Measurements from ENCODE around the gene SPEN.

SPEN gene

DNA sequence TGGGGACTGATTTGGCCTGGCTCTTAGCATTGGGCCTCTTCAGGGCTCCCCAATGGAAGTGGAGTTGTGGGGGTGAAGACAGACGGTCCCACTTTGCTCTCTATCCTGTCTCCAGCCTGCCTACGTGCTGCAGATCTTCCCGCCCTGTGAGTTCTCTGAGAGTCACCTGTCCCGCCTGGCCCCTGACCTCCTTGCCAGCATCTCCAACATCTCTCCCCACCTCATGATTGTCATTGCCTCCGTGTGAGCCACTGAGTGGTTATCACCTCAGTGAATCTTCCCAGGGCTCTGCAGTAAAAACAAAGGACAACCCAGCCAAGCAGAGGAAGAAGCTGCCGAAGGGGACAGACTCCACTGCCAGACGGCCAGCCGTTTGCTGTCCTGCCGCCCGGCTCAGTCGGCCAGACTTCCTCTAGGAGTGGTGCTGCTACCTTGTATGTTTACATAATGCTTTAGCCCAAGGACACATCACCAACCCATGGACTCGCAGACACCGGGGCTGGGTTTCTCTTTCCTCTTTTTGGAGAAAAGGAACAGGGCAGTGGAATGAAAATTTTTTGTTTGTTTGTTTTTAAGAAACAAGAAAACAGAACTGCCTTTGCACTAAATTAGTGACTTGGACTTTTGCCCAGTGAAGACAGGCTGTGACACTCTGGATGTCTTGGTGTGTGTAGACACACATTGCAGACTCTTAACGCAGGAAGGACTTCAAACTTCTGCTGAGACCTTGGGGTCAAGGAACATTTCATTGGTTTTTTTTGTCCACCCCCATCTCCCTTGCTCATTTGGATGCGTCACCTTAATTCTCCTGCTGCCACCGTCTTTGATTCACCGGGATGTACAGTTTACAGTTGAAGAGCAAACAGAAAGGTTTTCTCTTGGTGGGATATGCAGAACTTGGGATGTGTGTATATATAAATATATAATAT lies 91.9 kb downstream of the SPEN start:
- DNase-seq, result peak; percentile 42

DNA sequence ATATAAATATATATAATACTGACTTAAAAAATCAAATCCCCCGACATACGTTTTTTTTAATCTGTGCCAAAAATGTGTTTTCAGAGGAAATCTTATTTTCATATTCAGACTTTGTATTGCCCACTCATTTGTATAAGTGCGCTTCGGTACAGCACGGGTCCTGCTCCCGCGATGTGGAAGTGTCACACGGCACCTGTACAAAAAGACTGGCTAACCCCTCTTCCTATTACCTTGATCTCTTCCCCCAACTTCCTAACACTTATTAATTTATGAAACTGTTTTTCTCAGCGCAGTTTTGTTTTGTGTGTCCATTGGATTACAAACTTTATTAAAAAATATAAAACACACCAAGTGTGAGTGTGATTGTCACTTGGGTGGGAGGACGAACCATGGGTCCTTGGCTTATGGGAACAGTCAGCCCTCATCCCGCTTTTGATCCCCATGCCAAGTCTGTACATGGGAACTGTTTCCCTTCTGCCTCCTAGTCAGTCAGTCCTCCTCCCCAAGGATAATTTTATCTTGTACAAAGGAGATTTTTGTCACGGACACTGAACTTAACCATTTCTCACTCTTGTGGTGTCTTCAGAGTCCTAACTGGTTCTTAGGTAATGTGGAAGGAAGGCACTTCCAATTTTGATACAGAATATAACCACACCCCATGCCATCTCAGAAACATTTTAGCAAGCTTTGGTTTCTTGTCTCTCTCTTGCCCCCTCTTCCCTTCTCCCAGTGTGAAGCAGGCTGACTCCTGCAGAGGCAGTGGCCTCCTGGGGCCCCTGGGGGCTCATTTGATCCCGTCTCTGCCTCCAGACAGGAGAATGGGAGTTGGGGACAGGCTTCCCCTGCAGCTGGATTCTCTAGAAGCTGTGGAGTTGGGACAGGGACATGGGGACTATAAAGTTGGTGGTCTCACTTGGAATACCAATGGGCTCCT lies 92.9 kb downstream of the SPEN start:
- no peak for DNase-seq

DNA sequence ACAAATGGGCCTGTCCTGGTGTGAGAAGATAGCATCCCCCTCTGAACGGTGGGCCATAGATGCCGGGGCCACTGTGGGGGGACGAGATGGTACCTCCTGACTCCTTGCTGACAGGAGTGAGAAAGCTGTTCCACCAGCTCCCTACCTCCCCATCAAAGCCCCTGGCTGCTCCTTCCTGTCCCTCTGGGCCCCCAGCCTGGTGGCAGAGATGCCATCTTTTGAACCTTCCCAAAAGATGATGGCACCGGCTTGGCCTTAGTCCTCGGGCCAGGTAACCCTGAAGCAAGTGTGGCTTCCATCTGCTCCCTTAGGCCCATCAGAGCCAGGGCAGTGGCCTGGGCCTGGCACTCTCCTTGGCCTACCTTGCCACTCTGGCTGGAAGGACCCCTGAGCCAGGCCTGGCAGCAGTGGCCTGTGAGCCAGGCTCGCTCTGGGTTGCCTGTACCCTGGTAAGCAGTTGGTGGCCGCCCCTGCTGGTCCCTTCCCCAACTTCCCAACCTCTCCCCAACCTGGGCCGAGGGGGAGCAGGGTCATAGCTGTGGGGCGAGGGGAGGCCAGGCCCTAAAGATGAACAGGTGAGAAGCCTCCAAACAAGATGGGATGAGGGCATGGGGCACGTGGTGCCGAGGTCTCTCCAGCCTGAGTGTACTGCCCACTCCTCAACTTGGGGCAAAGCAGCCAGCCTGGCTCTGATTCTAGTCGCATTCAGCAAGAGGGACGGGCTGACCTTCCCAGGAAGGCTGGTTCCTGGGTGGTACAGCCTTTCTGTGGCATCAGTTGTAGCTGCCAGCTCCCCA lies 93.7 kb downstream of the SPEN start:
- no peak for DNase-seq

DNA sequence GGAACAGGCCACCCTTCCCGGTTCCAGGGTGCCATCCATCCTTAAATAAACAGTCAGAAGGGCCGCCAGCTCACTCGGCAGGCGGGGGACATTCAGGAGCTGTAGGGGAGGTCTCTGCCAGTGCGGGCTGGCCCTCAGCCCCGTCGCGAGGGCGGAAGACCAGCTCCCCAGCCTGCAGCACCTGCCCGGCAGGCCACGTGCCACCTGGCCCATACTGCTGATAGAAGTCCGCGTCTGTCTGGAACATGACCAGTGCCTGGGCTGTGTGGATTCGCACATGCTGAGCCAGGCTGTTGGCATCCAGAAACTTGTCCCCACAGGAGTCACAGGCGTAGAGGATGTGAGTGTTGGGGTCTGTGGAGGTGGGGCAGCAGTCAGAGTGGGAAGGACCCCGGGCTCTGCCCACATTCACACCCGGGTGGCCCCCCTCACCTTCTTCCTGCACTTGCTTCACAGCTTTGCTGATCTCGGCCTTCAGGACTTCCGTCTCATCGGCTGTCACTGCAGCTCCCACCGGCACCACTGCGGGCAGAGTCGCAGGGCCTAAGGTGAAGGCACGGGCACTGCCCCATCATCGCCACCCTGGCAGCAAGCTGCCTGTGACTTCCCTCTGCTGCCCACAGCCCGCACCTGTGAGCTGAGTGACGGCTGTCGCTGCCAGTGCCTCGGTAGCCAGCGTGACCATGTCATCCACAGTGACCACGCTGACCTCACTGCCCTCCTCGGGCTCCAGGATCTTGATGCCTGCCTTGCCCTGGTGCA lies 94.6 kb downstream of the SPEN start:
- DNase-seq, result no peak

DNA sequence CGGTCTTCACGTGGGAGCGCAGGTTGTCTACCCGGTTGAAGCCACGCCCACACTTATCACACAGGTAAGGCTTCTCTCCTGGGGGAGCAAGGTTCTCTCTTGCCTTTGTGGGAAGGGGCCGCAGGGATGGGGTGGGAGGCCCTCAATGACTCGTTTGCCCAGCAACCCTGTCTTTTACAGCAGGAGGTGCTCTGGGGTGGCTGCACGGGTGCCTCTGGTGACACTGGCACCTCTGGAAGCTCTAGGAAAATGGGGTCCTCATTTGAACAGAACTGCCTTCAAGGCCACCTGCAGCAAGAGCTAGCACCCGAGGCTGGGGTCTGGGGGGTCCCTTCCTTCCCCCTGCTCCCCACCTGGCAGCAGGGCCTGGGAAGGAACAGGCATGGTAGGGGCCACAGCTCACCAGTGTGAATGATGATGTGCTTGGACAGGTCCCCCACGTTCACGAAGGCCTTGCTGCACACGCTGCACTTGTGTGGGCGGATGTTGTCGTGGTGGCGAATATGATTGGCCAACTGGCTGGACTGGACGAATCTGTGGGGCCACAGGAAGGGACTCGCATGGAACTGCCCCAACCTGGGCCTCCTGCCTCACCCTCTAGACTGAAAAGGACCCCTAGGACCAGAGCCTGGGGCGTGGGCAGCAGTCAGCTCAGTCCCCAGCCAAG lies 95.3 kb downstream of the SPEN start:
- no peak for DNase-seq

DNA sequence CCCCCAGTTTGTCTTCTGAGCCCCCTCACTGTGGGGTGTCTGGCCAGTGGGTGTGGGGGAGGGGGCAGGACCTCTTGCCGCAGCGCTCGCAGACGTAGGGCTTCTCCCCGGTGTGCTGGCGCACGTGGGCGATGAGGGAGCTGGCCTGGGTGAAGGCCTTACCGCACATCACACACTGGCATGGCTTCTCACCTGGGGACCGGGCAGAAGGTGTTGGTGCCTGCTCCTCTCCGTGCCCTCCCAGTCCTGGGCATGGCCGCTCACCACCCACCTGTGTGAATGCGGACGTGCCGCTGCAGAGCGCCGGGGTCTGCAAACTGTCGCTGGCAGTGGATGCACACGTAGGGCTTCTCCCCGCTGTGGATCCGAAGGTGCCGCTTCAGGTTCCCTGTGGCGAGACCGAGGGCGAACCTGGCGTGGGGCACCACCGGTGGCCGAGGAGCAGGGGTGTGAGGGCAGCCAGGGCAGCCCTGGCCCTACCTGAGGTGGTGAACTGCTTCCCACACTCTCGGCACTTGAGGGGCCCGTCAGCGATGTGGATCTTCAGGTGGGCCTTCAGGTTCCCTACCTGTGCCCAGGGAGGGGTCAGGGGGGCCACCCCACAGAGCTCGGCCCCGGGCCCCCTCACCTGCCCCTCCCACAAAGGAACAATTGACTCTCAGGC lies 96.0 kb downstream of the SPEN start:
- DNase-seq, result no peak

DNA sequence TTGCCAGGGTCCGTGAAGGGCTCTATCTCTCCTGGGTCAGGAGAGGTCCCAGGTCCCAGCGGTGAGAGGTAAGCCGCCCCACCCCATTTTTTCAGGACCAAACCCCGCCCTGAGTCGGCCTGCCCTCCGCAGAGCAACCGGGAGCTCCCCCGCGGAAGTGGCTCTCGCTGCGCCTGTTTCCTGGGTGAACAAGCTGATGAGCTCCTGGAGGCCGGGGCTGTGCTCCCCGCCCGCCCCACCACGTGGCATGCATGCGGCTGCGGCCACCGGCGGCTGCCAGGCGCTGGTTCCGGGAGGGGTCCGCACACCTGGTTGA lies 96.4 kb downstream of the SPEN start:
- no peak for DNase-seq

DNA sequence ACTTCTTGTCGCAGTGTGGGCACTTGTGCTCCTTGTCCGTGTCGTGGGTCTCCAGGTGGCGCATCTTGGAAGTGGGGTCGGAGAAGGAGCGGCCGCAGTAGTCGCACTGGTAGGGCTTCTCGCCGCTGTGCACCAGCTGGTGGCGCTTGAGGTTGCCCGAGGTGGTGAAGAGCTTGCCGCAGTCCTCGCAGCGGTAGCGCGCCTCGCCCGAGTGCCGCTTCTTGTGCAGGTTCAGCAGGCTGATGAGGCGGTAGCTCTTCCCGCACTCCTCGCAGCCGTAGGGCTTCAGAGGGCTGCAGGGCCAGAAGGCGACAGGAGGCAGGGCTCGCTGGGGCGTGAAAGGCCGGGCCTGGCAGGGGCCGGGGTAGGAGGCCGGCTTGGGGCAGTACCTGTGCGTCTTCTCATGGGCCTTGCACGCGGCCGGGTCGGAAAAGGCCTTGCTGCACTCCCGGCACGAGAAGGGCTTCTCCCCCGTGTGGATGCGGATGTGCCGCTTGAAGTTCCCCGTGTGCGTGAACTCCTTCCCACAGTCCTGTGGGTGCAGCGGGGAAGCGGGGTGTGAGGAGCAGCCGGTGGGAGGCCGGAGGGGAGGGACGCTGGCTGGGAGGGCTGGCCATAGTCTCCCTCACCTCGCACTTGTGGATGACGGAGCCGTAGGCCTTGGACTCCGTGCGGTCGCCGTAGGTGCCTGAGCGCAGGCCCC lies 97.0 kb downstream of the SPEN start:
- DNase-seq, result no peak

DNA sequence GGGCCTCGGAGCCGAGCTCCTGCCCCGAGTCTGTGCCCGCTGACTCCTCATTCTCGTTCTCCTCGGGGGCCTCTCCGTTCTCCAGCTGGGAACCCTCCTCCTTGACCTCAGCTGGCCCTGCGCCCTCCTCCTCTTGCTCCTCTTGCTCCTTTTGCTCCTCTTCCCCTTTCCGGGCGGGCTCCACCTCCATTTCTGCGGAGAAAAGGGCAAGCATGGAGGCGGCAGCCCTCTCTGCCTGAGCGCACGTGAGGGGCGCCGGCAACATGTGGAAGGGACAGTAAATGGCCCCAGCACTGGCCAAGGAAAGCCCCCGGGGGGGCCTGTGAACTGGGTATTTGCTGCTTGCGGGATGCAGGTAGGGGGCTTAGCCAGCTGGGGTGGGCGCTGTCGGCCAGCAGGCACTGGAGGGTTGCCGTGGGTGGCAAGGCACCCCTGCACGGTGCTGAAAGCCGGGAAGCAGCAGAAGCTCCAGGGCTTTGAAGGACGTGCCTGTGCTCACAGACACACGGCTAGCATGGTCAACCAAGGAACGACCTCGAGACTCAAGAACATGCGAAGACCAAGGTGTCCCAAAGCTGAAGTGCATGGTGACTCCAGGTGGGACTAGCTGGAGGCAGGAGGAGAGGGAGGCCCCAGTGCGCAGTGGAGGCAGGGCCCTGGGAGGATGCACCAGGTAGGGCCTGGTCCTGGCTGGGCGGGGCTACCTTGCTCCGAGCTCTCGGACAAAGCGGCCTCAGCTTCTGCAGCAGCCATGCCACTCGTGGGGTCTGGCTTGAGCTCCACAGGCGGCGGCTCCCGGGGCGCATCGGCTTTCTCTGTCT lies 97.7 kb downstream of the SPEN start:
- DNase-seq, result no peak

DNA sequence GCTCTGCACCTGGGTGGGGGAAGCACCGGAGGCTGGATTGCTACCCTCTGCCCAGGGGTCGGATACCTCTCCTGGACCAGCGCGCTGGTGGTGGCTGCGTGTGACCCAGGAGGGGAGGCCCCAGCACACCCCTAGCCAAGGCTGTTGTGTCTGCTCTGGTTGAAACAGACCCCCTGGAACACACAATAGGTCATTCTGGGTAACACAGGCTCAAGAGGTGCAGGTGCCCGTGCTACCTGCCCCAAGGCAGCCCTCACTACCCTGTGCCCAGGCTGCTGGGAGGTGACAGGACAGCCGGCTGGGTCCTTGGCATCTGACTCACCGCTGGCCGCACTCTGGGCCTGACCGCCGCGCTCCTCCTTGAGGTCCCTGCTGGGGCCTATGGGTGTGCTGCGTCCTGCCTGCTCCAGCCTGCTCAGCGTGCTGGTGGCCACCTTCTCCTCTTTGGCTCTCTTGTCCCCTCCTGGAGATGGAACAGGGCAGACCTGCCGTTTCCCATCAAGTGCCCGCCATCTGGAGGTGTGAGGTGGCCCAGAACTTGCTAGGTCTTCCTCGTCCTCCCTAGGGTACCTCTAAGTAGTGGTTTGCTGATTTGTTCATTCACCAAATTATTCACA lies 98.4 kb downstream of the SPEN start:
- DNase-seq, result no peak

DNA sequence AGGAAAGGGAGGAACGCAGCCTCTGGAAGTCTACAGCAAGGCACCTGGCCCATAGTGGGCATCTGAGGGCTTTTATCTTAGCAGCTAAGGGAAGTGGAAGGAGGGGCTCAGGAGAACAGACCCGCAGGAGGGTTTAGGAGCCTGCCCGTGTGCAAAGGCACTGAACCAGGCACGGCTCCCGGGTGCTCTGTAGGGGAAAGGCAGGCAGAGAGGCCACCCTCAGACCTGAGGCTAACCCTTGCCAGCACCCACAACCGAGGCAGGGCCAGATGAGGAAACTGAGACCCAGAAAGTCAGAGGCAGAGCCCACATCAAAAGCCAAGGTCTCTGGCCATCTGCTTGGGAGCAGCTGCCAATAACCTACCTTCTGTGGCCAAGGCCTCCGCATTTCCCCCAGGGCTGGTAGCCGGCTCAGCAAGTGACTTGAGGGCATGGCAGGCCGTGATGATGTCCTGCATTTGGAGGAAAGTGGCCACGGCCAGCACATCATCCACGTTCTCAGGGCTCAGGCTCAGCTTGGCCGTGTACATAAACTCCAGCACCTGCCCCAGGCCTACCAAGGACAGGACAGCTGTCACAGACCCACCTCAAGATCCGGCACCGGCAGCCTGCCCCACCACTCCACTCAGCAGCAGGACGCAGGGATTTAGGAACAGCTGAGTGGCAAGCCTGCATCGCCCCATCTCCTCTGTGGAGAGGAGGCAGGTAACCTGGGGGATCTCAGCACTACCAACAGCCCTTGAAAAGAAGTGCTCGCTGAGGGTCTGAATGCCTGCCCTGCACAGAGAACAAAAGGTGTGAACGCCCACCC lies 99.3 kb downstream of the SPEN start:
- DNase-seq, result no peak

DNA sequence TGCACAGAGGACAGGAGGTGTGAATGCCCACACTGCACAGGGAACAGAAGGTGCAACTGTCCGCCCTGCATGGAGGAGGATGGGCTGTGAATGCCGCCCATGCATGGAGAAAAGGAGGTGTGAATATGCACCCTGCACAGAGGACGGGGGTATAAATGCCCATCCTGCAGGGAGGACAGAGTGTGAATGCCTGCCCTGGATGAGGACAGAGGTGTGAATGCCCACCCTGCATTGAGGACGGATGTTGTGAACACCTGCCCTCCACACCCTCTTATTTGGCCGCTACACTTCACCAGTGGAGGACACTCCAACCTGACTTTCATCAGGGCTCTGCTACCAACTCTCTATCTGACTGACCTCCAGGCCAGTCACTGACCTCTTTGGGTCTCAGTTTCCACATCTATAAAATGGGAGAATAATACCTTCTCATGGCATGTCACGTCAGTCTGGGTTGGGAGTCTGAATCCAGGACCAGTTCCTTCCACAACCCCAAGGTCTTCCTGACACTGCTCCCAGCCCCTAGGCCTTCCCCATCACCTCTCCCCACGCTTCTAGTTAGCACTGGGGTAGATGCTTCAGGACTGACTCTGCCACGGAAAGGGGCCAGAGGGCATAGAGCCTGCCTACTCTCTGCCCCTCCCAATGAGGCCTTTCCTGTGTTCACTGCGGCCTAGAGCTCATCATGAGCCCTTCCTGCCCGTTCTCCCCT lies 100.0 kb downstream of the SPEN start:
- DNase-seq, result no peak

DNA sequence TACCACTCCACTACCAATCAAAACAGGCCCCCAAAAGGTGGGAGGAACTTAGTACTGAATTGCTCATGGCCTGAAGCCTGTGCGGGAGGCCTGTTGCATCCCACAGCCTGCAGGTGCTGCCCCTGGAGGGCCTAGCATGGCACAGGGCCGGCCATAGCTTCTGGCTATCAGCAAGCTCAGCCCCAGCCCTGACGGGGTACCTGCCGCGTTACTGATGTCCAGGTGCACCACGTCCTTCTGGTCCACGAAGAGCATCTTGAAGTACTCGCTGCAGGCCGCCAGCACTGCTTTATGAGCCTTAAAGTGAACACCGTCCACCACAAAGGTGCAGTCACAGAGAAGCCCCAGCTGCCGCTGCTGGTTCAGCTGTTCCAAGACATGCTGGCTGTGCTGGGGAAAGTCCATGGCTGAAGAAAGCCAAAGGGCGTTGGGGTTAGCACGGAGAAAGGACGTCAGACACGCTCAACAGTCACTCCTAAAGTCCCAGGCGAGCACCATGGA lies 100.6 kb downstream of the SPEN start:
- DNase-seq, result no peak

DNA sequence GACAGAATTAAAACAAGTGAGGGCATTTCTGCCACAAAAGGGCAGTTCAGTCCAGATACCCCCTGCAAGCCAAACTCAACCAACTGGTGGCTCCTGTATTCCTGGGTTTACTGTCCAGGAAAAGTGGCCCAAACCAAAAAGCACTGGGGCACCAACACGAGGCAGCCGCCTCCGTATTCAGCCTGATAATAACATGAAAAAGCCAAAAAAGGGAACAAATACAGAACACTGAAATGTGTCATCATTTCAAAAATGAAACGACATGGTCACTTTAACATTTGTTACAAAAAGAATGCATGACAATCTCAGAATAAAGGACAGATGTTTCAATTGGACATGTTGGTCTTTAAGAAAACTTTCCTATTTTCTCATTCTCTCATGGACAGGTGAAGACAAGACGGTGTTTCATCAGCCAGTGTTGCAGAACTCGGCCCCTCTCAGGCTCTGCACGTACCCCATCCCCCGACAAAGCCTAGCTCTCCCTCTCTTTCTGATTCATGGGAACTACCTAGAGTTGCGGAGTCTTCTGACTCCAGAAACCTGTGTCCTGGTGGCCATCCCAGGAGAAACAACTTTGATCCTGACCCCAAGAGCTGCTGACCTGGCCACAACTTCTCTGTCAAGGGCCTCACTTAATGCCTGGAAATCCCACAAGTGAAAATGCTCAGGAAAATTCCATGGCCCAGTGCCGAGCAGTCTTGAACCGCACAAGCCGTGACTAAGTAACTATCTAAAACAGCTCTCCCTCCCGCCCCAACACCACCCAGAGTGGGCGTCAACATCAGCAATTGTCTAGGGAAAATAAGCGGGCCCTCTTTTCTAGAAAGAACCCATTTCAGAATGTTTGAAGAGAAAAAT lies 101.3 kb downstream of the SPEN start:
- no peak for DNase-seq

DNA sequence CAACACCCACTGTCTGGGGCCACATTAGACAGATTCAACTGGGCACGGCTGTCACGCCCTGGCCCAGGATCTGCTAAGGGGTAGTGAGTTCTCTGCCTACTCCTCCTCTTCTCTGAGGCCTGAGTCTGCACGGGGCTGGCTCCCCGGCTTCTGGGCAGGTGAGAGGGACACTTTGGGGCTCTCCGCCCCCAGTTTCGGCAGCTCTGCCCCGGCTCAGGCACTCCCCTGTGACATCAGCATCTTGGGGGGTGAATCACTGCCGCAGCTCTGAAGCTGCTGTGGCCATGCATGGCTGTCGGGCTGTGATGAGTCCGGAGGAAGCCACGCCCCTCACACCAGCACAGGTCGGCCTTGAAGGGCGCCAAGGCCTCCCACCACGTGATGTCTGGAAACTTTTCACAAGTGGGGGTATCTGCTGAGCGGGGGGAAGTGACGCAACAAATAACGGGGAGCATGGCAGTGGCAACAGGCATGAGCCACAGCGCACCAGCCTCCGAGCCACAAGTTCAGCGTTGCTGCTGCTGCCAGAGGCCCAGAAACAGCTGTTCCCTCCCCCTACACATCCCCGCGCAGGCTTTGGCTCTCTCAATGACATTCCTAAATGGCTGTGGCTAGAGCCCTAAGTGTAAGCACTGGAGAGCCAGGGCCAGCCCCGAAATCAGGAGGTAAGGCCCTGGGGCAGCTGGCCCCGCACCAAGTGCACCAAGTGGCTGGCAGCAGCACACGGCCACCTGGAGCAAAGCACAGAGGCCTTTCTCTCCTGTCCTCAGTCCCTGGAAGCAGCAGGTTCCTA lies 102.1 kb downstream of the SPEN start:
- no peak for DNase-seq

DNA sequence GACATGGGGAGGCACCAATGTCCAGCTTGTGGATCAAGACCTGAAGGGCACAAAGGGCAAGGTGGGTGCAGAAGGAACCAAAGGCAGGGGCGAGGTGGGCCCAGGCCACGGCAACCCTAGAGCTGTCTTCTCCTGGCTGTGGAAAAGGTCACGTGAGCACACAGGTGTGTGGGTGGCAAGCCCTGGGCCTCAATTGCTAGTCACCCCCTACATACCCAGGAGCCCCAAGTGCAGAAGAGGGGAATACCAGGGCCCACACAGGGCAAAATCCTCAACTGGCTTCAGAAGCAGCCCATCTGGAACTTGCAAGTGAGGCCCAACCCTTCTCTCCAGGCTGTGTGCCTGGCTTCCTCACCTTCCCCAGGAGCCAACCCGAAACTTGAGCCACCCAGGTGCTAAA lies 102.8 kb downstream of the SPEN start:
- no peak for DNase-seq

Data from NCI-H510A treated with DMSO at 0.1 percent for 48 hours (cell line).